Subcutaneous abdominal adipose tissue (tissue), 5 donors: ENCODE data around the gene PTPRQ.

Experiments used
- H3K27ac ChIP-seq: one replicate; pipeline ENCODE4 v1.7.0; 2013; ENCODE audit warnings: low read depth, mild to moderate bottlenecking, inconsistent platforms, low read length, moderate library complexity
- H3K27me3 ChIP-seq, 5 donors: one replicate each; pipeline ENCODE4 v1.7.0; 2013; ENCODE audit warnings: low read length in 5 of 5, inconsistent platforms in 1 of 5; ENCODE audit not compliant: control insufficient read depth in 5 of 5, insufficient read depth in 4 of 5
- H3K36me3 ChIP-seq, 5 donors: one replicate each; pipeline ENCODE4 v1.7.0; 2013; ENCODE audit warnings: low read length in 5 of 5; ENCODE audit not compliant: control insufficient read depth in 5 of 5, insufficient read depth in 5 of 5
- H3K4me1 ChIP-seq, 5 donors: one replicate each; pipeline ENCODE4 v1.7.0; 2013; ENCODE audit warnings: low read length in 5 of 5, mild to moderate bottlenecking in 3 of 5, moderate library complexity in 1 of 5; ENCODE audit not compliant: control insufficient read depth in 5 of 5, insufficient read depth in 5 of 5
- H3K4me3 ChIP-seq, 5 donors: one replicate each; pipeline ENCODE4 v1.7.0; 2013; ENCODE audit warnings: low read length in 5 of 5, low read depth in 1 of 5
- H3K9ac ChIP-seq, 5 donors: one replicate each; pipeline ENCODE4 v1.7.0; 2013; ENCODE audit warnings: low read length in 5 of 5, mild to moderate bottlenecking in 4 of 5, moderate library complexity in 3 of 5
- H3K9me3 ChIP-seq, 5 donors: one replicate each; pipeline ENCODE4 v1.7.0; 2013; ENCODE audit warnings: low read length in 5 of 5; ENCODE audit not compliant: control insufficient read depth in 5 of 5
- donor health status: healthy.
- donor health status: healthy.
- donor health status: healthy.
- donor health status: healthy.
- donor health status: healthy.

PTPRQ gene

DNA sequence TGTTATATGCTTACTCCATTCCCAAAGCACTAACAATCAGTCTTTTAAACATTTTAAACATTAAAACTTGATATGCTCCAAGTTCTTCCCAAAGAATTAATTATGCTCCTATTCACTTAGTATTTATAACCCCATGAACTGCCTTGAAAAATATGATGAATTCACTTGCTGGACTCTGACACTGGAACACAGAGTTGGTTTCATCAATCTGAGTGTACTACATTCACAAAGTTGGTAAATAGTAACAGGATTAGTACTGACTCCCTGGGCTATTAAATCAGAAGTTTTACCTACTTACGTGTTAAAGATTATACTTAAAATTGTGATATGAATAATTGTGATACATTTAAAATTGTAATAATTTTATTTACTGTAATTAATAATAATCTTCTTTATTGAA, 246.1 kb downstream of the PTPRQ start:
- Histone ChIP-seq H3K27ac (no peak overlapping the region), H3K4me1 (no peaks in the 10 kb centered on the region), H3K9ac (no peak overlapping the region), H3K4me3 (no peak overlapping the region), H3K27me3 (no peaks in the 10 kb centered on the region), H3K9me3 (peaks cover 0 to 6% (median 0%) of the 10 kb centered on the region in 5 donors), H3K36me3 (no peaks in the 10 kb centered on the region)

DNA sequence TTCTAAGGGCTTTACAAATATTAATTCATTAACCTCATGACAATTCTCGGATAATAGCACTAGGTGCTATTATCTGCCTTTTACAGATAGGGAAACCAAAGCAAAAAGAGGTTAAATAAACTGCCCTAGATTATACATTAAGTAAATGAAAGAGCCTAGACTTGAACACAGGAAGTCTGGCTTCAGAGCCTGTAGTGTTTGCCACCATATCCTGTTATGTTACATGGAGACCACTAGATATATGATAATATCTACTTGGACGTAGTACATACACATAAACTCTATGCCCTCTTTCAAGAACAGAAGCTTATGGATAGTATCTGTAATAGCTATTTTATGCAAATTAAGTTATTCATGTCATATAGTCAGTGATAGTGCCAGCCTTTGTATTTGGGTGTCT, 246.5 kb downstream of the PTPRQ start:
- no peaks in the 10 kb centered on the region for H3K27me3 ChIP-seq
- peaks cover 0 to 6% (median 0%) of the 10 kb centered on the region in 5 donors for H3K9me3 ChIP-seq
- no peak overlapping the region for H3K4me3 ChIP-seq
- H3K36me3 ChIP-seq = no peaks in the 10 kb centered on the region
- no peak overlapping the region for H3K9ac ChIP-seq
- no peak overlapping the region for H3K27ac ChIP-seq
- no peaks in the 10 kb centered on the region for H3K4me1 ChIP-seq

DNA sequence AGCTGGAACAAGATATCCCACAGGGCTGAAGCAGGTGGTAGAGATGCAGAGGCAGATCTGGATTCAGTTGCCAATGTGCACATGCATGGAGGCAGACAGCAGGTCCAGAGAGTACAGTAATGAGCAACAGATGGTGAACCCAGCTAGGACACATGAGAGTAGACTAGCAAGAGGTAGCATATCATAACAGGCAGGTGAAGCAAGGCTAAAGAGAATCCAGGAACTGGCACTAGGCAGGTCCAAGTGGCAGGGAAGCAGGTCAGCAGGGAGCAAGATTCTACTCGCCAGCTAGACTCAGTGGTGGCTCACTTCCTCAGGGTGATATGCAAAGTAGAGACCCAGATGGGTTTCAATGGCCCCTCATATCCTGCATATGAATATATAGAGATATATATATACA, 248.1 kb downstream of the PTPRQ start:
- Histone ChIP-seq H3K4me1 (no peaks in the 10 kb centered on the region), H3K36me3 (no peaks in the 10 kb centered on the region), H3K9me3 (no peaks in the 10 kb centered on the region), H3K27me3 (no peaks in the 10 kb centered on the region), H3K27ac (no peak overlapping the region), H3K9ac (no peak overlapping the region), H3K4me3 (no peak overlapping the region)

DNA sequence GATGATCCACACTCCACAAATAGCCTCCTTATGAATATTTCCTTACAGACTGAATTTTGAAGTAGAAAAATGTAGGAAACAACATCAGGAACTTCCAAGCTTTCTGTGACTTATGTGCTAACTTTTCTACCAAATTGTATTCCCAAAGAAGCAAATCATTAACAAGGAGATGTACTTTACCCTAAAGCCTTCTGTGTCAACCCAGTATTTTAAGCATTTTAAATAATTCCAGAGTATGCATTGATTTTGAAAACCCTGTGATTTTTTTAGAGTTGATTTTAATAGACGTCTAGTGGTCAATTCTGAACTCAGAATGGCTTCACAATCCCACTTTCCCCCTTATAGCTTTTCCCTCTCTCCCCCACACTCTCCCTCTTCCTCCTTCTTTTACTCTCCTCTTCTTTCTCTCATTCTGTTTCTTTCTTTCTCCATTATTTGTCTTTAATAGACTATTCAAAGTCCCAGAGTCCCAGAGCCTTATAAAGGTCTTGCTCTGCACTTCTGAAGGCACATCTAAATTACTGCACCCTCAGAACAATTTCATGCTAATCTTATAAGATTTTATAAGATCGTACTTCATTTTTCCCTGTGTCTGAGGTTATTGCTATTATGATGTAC, 253.3 kb downstream of the PTPRQ start:
- peaks cover 0 to 2% (median under 1%) of the 10 kb centered on the region in 5 donors for H3K4me1 ChIP-seq
- no peaks in the 10 kb centered on the region for H3K36me3 ChIP-seq
- no peak overlapping the region for H3K4me3 ChIP-seq
- H3K27me3 ChIP-seq = no peaks in the 10 kb centered on the region
- no peak overlapping the region for H3K9ac ChIP-seq
- no peaks in the 10 kb centered on the region for H3K9me3 ChIP-seq
- H3K27ac ChIP-seq = no peak overlapping the region

DNA sequence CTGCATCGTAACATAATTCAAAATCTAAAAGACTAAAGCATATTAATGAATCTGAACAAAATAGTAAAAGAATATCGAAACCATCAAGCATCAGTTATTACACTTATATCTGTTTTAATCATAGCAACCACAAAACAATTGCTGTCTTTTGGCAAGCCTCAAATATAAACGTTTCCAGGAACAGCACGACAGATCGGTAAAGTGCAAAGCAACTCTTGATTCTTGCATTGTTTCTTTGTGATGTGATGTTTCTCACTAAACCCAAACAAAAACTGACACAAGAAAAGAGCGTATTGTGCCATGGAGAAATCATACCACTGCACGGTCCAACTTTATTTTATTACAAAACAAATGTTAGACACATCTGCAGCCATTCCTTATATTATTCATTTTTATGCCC, 254.2 kb downstream of the PTPRQ start:
- Histone ChIP-seq H3K27ac (no peak overlapping the region), H3K9me3 (no peaks in the 10 kb centered on the region), H3K9ac (no peak overlapping the region), H3K4me1 (peaks cover 0 to 10% (median 8%) of the 10 kb centered on the region in 5 donors), H3K36me3 (no peaks in the 10 kb centered on the region), H3K27me3 (no peaks in the 10 kb centered on the region), H3K4me3 (no peak overlapping the region)

DNA sequence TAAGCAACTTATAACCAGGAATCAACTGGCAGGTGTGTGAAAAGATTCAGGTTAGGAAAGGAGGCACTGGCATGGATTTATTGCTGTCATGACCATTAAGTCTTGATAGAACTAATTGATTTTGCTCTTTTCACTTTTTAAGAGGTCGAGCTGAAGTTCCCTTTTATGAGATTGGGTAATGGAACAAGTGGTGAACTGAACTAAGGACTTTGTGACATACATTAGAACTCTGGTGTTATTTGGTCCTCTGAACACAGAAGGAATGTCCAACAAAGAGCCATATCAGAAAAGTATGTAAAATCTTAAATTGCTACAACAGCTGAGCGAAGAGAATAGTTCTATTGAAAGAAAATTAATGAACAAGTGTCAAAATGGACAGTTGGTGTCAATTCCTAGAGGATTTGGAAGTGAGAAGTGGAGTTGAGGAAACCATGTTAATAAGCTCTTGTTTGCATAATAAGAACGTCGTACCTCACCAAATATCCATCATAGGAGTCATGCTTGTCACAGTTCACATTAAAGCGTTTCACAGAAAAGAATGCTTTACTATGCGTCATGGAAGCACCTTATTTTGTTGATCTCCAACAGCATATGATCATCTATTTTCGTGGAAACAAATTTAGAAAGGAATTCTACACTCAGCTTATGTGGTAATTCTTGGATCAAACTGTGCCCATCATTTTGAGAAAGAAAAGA, 255.0 kb downstream of the PTPRQ start:
- Histone ChIP-seq H3K27ac (no peak overlapping the region), H3K4me3 (no peak overlapping the region), H3K9ac (no peak overlapping the region), H3K27me3 (no peaks in the 10 kb centered on the region), H3K9me3 (no peaks in the 10 kb centered on the region), H3K36me3 (no peaks in the 10 kb centered on the region), H3K4me1 (peaks cover 0 to 12% (median 8%) of the 10 kb centered on the region in 5 donors)

DNA sequence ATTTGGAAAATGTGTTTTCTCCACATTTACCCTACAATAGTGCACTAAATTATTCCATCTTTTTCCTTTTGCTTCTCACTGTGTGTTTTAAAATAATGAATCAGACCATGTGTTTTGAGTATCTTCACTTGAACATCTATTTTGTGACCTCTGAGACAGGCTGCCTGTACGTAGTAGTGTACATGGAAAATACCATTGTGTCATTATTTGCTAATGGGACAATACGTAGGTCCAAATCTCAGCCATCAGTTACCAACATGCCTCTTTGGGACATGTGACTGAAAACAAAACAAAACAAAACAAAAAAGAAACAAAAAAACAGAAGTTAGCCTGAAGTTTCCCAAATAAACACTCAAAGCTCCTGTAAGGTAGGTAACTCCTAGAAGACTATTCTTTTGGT, 256.3 kb downstream of the PTPRQ start:
- Histone ChIP-seq H3K9me3 (no peaks in the 10 kb centered on the region), H3K4me3 (no peak overlapping the region), H3K4me1 (peaks cover 0 to 12% (median 8%) of the 10 kb centered on the region in 5 donors), H3K9ac (no peak overlapping the region), H3K36me3 (no peaks in the 10 kb centered on the region), H3K27me3 (no peaks in the 10 kb centered on the region), H3K27ac (no peak overlapping the region)

DNA sequence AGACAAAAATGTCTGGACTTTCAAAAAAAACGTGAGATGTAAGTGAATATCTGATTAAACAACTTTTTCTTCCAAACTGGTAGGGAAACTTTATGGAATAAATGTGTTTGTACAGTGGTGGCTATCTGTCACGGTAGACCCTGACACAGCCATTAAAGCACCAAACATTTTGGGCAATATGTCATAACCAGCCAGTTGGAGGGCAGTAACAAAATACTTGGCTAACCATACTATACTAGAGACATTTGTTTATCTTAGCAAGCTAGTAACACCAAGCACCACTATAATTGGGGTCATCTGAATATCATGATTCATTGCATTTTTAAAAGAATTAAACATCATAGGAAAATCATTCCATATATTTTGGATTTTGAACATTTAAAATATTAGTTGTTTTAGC, 257.4 kb downstream of the PTPRQ start:
- no peak overlapping the region for H3K4me3 ChIP-seq
- H3K27ac ChIP-seq = no peak overlapping the region
- H3K9ac ChIP-seq = no peak overlapping the region

DNA sequence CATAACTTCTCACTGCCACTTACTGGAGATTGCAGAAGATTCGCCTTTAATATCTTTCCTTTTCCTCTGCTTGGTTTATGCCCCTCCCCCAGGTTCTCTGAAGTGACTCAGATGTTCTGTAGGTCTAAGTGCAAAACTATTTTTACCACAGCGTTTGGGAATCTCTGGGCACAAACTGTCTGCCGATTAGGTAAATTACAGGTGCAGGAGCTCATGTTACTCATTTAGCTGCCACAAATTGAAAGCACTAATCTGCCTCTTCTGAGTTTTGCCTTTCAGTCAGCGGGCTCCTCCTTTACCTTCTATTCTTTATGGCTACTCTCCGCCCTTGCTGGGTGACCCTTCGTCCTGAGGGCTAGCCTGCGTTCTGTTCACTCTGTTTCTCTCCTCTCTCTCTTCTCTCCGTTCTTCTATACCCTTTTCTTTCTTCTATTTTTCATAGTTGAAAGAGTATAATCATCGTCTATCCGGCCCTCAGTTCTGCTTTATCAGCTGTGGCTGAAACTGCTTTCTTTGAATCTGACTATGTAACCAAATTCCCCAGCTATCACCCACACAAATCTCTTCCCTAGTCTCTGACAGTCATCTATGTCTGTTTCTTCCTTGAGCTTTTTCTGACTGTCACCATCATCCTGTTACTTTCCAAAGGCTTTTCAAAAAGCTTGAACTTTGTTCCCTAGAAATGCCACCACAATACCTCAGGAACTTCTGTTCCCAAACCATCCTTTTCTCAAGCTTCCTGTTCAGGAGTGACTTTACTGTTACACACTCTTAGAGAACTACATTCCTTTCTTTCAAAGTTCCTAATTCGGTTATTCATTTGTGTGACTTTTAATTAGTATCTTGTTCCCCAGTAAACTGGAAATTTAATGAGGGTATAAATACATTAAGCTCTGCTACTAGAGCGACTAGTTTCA, 259.1 kb downstream of the PTPRQ start:
- Histone ChIP-seq H3K9ac (peak overlapping the region in 3 of 5 donors; percentile 40 to 69 (median 64)), H3K36me3 (no peaks in the 10 kb centered on the region), H3K27ac (peak overlapping the region; percentile 56), H3K4me3 (peak overlapping the region; percentile 39 to 63 (median 53)), H3K27me3 (peaks cover 0 to 6% (median 3%) of the 10 kb centered on the region in 5 donors), H3K9me3 (no peaks in the 10 kb centered on the region), H3K4me1 (peaks cover 0 to 14% (median 12%) of the 10 kb centered on the region in 5 donors)

More for the DNA sequence above, 257.4 kb downstream of the PTPRQ start:
- Histone ChIP-seq H3K4me1 (peaks cover 0 to 12% (median 8%) of the 10 kb centered on the region in 5 donors), H3K27me3 (no peaks in the 10 kb centered on the region), H3K9me3 (no peaks in the 10 kb centered on the region), H3K36me3 (no peaks in the 10 kb centered on the region)

DNA sequence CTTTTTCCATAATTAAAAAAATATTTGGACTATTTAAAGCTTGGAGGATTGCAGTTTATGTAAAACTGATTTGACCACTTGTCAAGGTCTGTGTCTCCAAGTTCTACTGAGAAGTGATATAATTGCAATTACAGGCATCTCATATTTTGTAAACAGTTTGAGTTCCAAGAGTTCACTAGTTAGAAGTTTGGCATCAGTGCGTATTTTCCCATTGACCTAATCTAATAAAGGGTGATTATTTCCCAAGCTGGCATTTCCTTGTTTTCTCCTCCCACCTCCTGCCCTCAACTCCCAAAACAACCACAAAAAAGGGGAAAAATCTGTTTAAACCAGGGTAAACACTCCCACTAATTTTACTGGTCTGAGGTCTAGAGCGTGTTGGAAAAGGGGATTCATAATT, 260.4 kb downstream of the PTPRQ start:
- no peaks in the 10 kb centered on the region for H3K9me3 ChIP-seq
- H3K9ac ChIP-seq = no peak overlapping the region
- peaks cover 3 to 12% (median 4%) of the 10 kb centered on the region in 5 donors for H3K27me3 ChIP-seq
- peaks cover 0 to 23% (median 19%) of the 10 kb centered on the region in 5 donors for H3K4me1 ChIP-seq
- no peak overlapping the region for H3K4me3 ChIP-seq
- H3K27ac ChIP-seq = no peak overlapping the region
- H3K36me3 ChIP-seq = no peaks in the 10 kb centered on the region
